ENCODE results near the gene BICRA.

GRCh38 chr19:47725759-47726401, 116.9 kb downstream of the BICRA start:
- TF ChIP-seq CTCF (IDR thresholded peaks at IDR 0.05; ENCODE audit: low read length) (no peak), EZH2 (IDR thresholded peaks at IDR 0.05; ENCODE audit: borderline replicate concordance, low read length) (no peak)
